Activated naive CD8-positive, alpha-beta T cell treated with anti-CD3 and anti-CD28 coated beads for 36 hours (primary cell): ENCODE data around the gene ZBTB11. TPM values are rescaled to one million over a fixed set of nuclear protein-coding genes. Genes with fewer than 3 reads are reported as not detected.

Experiments used
- DNase-seq: peaks from one replicate; pipeline ENCODE4 v3.0.0; 2021
- H3K27ac Mint-ChIP-seq: one replicate; pipeline ENCODE4 v1.8.0; 2022; ENCODE audit warnings: mild to moderate bottlenecking, moderate library complexity, mixed read lengths
- H3K27me3 Mint-ChIP-seq: one replicate; pipeline ENCODE4 v1.8.0; 2022; ENCODE audit warnings: mild to moderate bottlenecking, mixed read lengths
- H3K36me3 Mint-ChIP-seq: one replicate; pipeline ENCODE4 v1.8.0; 2021; ENCODE audit warnings: mild to moderate bottlenecking, mixed read lengths
- H3K4me1 Mint-ChIP-seq: one replicate; pipeline ENCODE4 v1.8.0; 2021; ENCODE audit warnings: mixed read lengths
- H3K4me3 Mint-ChIP-seq: one replicate; pipeline ENCODE4 v1.8.0; 2022; ENCODE audit warnings: mild to moderate bottlenecking, moderate library complexity, mixed read lengths
- H3K9me3 Mint-ChIP-seq: one replicate; pipeline ENCODE4 v1.8.0; 2022; ENCODE audit warnings: mixed read lengths
- total RNA-seq, 2 experiments: library from RNA; stranded (reverse); gene quantifications; one replicate each; pipeline ENCODE4 v1.2.3, GENCODE V29; 2021

ZBTB11 gene
- total RNA-seq, 2 experiments from 2014 or later: 23.8 to 24.3 TPM

GRCh38 chr3:101676216-101676764 is 642 bp downstream of the ZBTB11 start:
- peak overlapping the region; percentile 94 for H3K27ac Mint-ChIP-seq
- DNase-seq: peak; percentile 99
- H3K4me1 Mint-ChIP-seq: peaks cover 50% of the 10 kb centered on the region
- no peaks in the 10 kb centered on the region for H3K27me3 Mint-ChIP-seq
- H3K4me3 Mint-ChIP-seq: peak overlapping the region; percentile 90
- H3K9me3 Mint-ChIP-seq: no peaks in the 10 kb centered on the region
- peaks cover 45% of the 10 kb centered on the region for H3K36me3 Mint-ChIP-seq

DNA sequence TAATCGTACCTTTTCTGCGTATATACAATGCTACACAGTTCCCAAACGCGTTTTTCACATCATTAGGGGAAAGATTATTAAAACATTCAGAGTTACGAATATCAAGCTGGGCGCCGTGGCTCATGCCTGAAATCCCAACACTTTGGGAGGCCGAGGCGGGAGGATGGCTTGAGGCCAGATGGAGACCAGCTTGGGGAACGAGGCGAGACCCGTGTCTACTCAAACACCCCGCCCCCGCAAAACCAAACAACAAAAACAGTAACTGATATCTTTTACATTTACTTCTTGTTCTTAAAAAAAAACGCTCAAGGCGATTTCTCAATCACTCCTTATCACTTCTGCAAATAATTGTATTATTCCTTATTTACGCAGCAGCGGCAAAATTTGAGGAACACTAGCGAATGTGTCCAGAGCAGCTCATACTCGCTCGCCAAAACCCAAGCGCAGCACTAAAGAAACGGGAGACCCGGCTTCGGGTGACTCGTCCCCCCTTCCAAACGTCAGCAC is 1.2 kb downstream of the ZBTB11 start:
- H3K9me3 Mint-ChIP-seq: no peaks in the 10 kb centered on the region
- no peaks in the 10 kb centered on the region for H3K27me3 Mint-ChIP-seq
- peaks cover 48% of the 10 kb centered on the region for H3K4me1 Mint-ChIP-seq
- H3K4me3 Mint-ChIP-seq: peak overlapping the region; percentile 90
- peak overlapping the region; percentile 93 for H3K27ac Mint-ChIP-seq
- no peak for DNase-seq
- peaks cover 42% of the 10 kb centered on the region for H3K36me3 Mint-ChIP-seq

- H3K9me3 Mint-ChIP-seq: no peaks in the 10 kb centered on the region
- no peak for DNase-seq
- peak overlapping the region; percentile 90 for H3K4me3 Mint-ChIP-seq
- no peaks in the 10 kb centered on the region for H3K27me3 Mint-ChIP-seq
- peaks cover 33% of the 10 kb centered on the region for H3K36me3 Mint-ChIP-seq
- peak overlapping the region; percentile 25 for H3K27ac Mint-ChIP-seq
- H3K4me1 Mint-ChIP-seq: peaks cover 46% of the 10 kb centered on the region
These were observed 2.4 kb downstream of the ZBTB11 start for GRCh38 chr3:101674518-101674917.

DNA sequence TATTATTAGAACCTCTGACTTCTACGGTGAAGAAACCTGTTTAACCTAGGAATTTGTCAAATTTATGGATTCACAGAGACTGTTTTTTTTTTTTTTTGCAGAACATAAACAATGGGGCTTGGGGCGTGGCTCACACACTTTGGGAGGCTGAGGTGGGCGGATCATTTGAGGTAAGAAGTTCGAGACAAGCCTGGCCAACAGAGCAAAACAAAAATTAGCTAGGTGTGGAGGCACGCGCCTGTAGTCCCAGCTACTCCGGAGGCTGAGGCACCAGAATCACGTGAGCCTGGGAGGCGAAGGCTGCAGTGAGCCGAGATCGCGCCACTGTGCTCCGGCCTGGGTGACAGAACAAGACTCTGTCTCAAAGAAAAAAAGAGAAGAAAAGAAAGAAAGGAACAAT is 3.0 kb downstream of the ZBTB11 start:
- no peak for DNase-seq
- H3K4me3 Mint-ChIP-seq: peak overlapping the region; percentile 67
- H3K27ac Mint-ChIP-seq: peak overlapping the region; percentile 25

GRCh38 chr3:101671014-101671413 is 5.9 kb downstream of the ZBTB11 start:
- H3K27ac Mint-ChIP-seq: no peak overlapping the region
- no peaks in the 10 kb centered on the region for H3K9me3 Mint-ChIP-seq
- H3K36me3 Mint-ChIP-seq: peaks cover 25% of the 10 kb centered on the region
- no peaks in the 10 kb centered on the region for H3K27me3 Mint-ChIP-seq
- H3K4me1 Mint-ChIP-seq: peaks cover 34% of the 10 kb centered on the region
- no peak overlapping the region for H3K4me3 Mint-ChIP-seq
- DNase-seq: no peak

More for the DNA sequence above, 3.0 kb downstream of the ZBTB11 start:
- no peaks in the 10 kb centered on the region for H3K27me3 Mint-ChIP-seq
- peaks cover 46% of the 10 kb centered on the region for H3K4me1 Mint-ChIP-seq
- H3K9me3 Mint-ChIP-seq: no peaks in the 10 kb centered on the region
- H3K36me3 Mint-ChIP-seq: peaks cover 35% of the 10 kb centered on the region

DNA sequence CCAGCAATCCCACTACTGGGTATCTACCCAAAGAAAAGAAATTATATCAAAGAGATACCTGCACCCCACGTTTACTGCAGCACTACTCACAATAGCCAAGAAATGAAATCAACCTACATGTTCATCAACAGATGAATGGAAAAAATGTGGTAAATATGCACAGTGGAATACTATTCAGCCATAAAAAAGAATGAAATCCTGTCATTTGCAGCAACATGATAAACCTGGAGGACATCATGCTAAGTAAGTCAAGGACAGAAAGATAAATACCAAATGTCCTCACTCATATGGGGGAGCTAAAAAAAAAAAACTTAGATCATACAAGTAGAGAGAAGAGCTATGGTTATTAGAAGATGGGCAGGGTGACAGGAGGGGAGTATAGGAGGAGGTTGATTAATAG is 9.1 kb downstream of the ZBTB11 start:
- H3K9me3 Mint-ChIP-seq: no peaks in the 10 kb centered on the region
- no peak overlapping the region for H3K27ac Mint-ChIP-seq
- H3K4me1 Mint-ChIP-seq: peaks cover 21% of the 10 kb centered on the region
- DNase-seq: no peak
- H3K36me3 Mint-ChIP-seq: peaks cover 27% of the 10 kb centered on the region
- no peaks in the 10 kb centered on the region for H3K27me3 Mint-ChIP-seq
- no peak overlapping the region for H3K4me3 Mint-ChIP-seq

GRCh38 chr3:101667331-101667730 is 9.6 kb downstream of the ZBTB11 start:
- no peaks in the 10 kb centered on the region for H3K9me3 Mint-ChIP-seq
- H3K27me3 Mint-ChIP-seq: no peaks in the 10 kb centered on the region
- no peak overlapping the region for H3K27ac Mint-ChIP-seq
- DNase-seq: no peak
- H3K36me3 Mint-ChIP-seq: peaks cover 27% of the 10 kb centered on the region
- H3K4me1 Mint-ChIP-seq: peaks cover 16% of the 10 kb centered on the region
- H3K4me3 Mint-ChIP-seq: no peak overlapping the region

DNA sequence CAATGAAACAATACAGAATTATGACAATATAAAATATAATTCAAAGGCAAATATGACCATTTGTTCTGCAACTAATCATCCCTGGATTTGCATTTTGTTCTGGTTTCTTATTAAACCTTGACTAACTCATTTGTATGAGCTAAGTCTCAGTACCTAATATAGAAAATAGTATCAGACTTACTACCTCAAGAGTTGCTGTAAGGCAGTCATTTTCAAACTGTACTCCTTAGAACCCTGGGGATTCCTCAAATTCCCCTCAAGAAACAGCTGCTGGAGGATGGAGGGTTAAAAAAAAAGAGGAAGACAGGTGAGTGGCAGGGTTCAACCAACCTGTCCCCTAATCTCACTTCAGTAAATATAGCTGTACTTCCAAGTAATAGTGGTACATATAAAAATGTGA is 11.1 kb downstream of the ZBTB11 start:
- no peak overlapping the region for H3K4me3 Mint-ChIP-seq
- H3K27me3 Mint-ChIP-seq: no peaks in the 10 kb centered on the region
- DNase-seq: no peak
- no peak overlapping the region for H3K27ac Mint-ChIP-seq
- H3K4me1 Mint-ChIP-seq: peaks cover 9% of the 10 kb centered on the region
- H3K9me3 Mint-ChIP-seq: no peaks in the 10 kb centered on the region
- H3K36me3 Mint-ChIP-seq: peaks cover 24% of the 10 kb centered on the region

DNA sequence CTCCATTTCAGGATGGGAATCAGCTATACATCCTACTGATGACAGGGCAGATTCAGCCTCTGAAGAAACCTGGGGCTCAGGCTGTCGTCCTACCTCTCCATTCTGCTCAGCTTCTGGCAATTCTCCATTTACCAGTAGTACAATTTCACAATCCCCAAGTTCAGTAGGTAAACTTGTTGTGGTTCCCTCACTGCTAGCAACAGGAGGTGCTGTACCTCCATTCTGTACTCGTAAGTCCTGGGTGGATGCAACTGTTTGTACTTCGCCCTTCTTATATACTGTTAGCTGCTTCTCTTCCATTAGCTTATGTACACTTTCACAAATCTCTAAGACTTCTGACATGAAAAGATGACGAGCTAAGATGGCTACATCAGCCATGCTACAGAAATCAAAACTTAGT is 11.6 kb downstream of the ZBTB11 start:
- Mint-ChIP-seq H3K4me3 (no peak overlapping the region), H3K27ac (no peak overlapping the region), H3K36me3 (peaks cover 27% of the 10 kb centered on the region), H3K27me3 (no peaks in the 10 kb centered on the region), H3K4me1 (peaks cover 8% of the 10 kb centered on the region), H3K9me3 (no peaks in the 10 kb centered on the region)
- no peak for DNase-seq

- no peaks in the 10 kb centered on the region for H3K27me3 Mint-ChIP-seq
- H3K27ac Mint-ChIP-seq: peak overlapping the region; percentile 56
- no peaks in the 10 kb centered on the region for H3K9me3 Mint-ChIP-seq
- H3K4me1 Mint-ChIP-seq: peaks cover 5% of the 10 kb centered on the region
- no peak overlapping the region for H3K4me3 Mint-ChIP-seq
- peaks cover 40% of the 10 kb centered on the region for H3K36me3 Mint-ChIP-seq
- no peak for DNase-seq
These were observed 16.2 kb downstream of the ZBTB11 start for GRCh38 chr3:101660714-101661113.

GRCh38 chr3:101656651-101657050 is 20.3 kb downstream of the ZBTB11 start:
- Mint-ChIP-seq H3K9me3 (no peaks in the 10 kb centered on the region), H3K4me3 (no peak overlapping the region), H3K27ac (peak overlapping the region; percentile 36), H3K4me1 (no peaks in the 10 kb centered on the region), H3K36me3 (peaks cover 41% of the 10 kb centered on the region), H3K27me3 (no peaks in the 10 kb centered on the region)
- no peak for DNase-seq

DNA sequence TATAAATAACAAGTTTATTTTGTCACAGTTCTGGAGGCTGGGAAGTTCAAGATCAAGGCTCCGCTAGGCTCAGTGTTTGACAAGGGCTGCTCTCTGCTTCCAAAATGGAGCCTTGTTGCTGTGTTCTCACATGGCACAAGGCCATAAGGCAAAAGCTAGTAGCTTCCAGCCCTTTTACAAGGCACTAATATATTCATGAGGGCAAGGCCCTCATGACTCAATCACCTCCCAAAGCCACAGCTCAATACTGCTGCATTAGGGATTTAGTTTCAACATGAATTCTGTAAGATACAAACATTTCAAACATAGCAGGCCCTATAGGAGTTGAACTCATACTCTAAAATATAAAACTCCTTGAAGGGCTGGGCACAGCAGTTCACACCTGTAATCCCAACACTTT is 30.2 kb downstream of the ZBTB11 start:
- H3K27me3 Mint-ChIP-seq: no peaks in the 10 kb centered on the region
- H3K36me3 Mint-ChIP-seq: peaks cover 21% of the 10 kb centered on the region
- no peak overlapping the region for H3K27ac Mint-ChIP-seq
- H3K4me1 Mint-ChIP-seq: peaks cover 24% of the 10 kb centered on the region
- no peak overlapping the region for H3K4me3 Mint-ChIP-seq
- no peak for DNase-seq
- H3K9me3 Mint-ChIP-seq: no peaks in the 10 kb centered on the region

DNA sequence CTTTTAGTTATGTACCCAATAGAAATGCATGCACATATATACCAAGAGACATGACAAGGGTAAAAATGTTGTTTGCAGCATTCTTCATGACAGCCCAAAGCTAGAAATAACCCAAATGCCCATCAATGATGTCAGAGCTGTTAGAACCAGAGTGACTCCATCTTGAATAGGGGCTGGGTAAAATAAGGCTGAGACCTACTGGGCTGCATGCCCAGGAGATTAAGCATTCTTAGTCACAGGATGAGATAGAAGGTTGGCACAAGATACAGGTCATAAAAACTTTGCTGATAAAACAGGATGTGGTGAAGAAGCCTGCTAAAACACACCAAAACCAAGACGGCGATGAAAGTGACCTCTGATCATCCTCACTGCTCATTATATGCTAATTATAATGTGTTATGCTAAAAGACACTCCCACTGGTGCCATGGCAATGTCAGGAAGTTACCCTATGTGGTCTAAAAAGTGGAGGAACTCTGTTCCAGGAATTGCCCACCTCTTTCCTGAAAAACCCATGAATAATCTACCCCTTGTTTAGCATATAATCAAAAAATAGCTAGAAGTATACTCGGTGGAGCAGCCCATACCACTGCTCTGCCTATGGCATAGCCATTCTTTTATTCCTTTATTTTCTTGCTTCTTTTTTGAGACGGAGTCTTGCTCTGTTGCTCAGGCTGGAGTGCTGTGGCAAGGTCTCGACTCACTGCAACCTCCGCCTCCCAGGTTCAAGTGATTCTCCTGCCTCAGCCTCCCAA is 32.9 kb downstream of the ZBTB11 start:
- DNase-seq: peak; percentile 46
- H3K27me3 Mint-ChIP-seq: no peaks in the 10 kb centered on the region
- peaks cover 11% of the 10 kb centered on the region for H3K36me3 Mint-ChIP-seq
- H3K4me3 Mint-ChIP-seq: no peak overlapping the region
- H3K4me1 Mint-ChIP-seq: peaks cover 24% of the 10 kb centered on the region
- peak overlapping the region; percentile 87 for H3K27ac Mint-ChIP-seq
- no peaks in the 10 kb centered on the region for H3K9me3 Mint-ChIP-seq

GRCh38 chr3:101643009-101643844 is 33.7 kb downstream of the ZBTB11 start:
- no peak for DNase-seq

DNA sequence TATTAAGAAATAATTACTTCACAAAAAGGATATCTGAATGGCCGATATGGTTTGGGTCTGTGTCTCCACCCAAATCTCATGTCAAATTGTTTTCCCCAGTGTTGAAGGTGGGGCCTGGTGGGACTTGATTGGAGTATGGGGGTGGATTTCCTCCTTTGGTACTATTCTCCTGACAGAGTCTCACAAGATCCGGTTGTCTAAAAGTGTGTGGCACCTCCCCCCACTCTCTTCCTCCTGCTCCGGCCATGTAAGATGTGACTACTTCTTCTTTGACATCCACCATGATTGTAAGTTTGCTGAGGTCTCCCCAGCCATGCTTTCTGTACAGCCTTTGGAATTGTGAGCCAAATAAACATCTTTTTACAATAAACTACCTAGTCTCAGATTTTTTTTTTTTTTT is 34.5 kb downstream of the ZBTB11 start:
- H3K27ac Mint-ChIP-seq: no peak overlapping the region
- H3K4me1 Mint-ChIP-seq: peaks cover 22% of the 10 kb centered on the region
- DNase-seq: no peak
- no peaks in the 10 kb centered on the region for H3K27me3 Mint-ChIP-seq
- no peaks in the 10 kb centered on the region for H3K9me3 Mint-ChIP-seq
- no peak overlapping the region for H3K4me3 Mint-ChIP-seq
- peaks cover 7% of the 10 kb centered on the region for H3K36me3 Mint-ChIP-seq

More at GRCh38 chr3:101643009-101643844, 33.7 kb downstream of the ZBTB11 start:
- H3K9me3 Mint-ChIP-seq: no peaks in the 10 kb centered on the region
- H3K4me3 Mint-ChIP-seq: no peak overlapping the region
- H3K4me1 Mint-ChIP-seq: peaks cover 24% of the 10 kb centered on the region
- peak overlapping the region; percentile 87 for H3K27ac Mint-ChIP-seq
- peaks cover 7% of the 10 kb centered on the region for H3K36me3 Mint-ChIP-seq
- no peaks in the 10 kb centered on the region for H3K27me3 Mint-ChIP-seq
